ENCODE measurements around the gene SHKBP1.
"Not testable (repeated sequence)": the region's sequence is repeated elsewhere in the genome, so short reads cannot be mapped to it uniquely, and the experiment has no call there.

The SHKBP1 gene

DNA sequence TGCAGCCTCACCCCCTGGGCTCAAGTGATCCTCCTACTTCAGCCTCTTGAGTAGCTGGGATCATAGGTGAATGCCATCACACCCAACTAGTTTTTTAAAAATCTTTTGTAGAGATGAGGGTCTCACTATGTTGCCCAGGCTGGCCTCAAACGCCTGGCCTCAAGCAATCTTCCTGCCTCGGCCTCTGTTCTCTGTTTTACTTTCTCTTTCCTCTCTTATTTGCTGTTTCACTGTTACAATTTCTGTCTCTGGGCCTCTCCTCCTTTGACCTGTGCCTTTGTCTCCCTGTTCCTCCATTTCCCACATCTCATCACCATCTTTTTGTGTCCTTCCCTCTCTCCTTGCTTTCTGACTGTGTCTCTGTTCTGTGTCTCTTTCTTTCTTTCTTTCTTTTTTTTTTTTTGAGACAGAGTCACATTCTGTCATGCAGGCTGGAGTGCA lies 9.3 kb downstream of the SHKBP1 start:
- no peak for DNase-seq (ENCODE audit: low read depth)
- TF ChIP-seq, protein P1, sequence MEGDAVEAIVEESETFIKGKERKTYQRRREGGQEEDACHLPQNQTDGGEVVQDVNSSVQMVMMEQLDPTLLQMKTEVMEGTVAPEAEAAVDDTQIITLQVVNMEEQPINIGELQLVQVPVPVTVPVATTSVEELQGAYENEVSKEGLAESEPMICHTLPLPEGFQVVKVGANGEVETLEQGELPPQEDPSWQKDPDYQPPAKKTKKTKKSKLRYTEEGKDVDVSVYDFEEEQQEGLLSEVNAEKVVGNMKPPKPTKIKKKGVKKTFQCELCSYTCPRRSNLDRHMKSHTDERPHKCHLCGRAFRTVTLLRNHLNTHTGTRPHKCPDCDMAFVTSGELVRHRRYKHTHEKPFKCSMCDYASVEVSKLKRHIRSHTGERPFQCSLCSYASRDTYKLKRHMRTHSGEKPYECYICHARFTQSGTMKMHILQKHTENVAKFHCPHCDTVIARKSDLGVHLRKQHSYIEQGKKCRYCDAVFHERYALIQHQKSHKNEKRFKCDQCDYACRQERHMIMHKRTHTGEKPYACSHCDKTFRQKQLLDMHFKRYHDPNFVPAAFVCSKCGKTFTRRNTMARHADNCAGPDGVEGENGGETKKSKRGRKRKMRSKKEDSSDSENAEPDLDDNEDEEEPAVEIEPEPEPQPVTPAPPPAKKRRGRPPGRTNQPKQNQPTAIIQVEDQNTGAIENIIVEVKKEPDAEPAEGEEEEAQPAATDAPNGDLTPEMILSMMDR (IDR thresholded peaks at IDR 0.05; ENCODE audit: low read length, missing control alignments) = no peak
- H3K4me3 ChIP-seq (replicated peaks; ENCODE audit: low read depth, low read length) = no peak overlapping the region

- no peak overlapping the region for H3K4me3 ChIP-seq (replicated peaks; ENCODE audit: low read depth, low read length)
- no peak for DNase-seq (ENCODE audit: low read depth)
- TF ChIP-seq, protein P1 (IDR thresholded peaks at IDR 0.05; ENCODE audit: low read length, missing control alignments) = no peak
Observed at GRCh38 chr19:40586611-40587010, 9.9 kb downstream of the SHKBP1 start.

- TF ChIP-seq, protein P1 (IDR thresholded peaks at IDR 0.05; ENCODE audit: low read length, missing control alignments) = no peak
- DNase-seq (ENCODE audit: low read depth) = no peak
- H3K4me3 ChIP-seq (replicated peaks; ENCODE audit: low read depth, low read length) = no peak overlapping the region
Observed at GRCh38 chr19:40588110-40588854, 11.6 kb downstream of the SHKBP1 start.

GRCh38 chr19:40588926-40589569 lies 12.4 kb downstream of the SHKBP1 start:
- TF ChIP-seq, protein P1 (IDR thresholded peaks at IDR 0.05; ENCODE audit: low read length, missing control alignments) = no peak
- no peak for DNase-seq (ENCODE audit: low read depth)
- no peak overlapping the region for H3K4me3 ChIP-seq (replicated peaks; ENCODE audit: low read depth, low read length)

DNA sequence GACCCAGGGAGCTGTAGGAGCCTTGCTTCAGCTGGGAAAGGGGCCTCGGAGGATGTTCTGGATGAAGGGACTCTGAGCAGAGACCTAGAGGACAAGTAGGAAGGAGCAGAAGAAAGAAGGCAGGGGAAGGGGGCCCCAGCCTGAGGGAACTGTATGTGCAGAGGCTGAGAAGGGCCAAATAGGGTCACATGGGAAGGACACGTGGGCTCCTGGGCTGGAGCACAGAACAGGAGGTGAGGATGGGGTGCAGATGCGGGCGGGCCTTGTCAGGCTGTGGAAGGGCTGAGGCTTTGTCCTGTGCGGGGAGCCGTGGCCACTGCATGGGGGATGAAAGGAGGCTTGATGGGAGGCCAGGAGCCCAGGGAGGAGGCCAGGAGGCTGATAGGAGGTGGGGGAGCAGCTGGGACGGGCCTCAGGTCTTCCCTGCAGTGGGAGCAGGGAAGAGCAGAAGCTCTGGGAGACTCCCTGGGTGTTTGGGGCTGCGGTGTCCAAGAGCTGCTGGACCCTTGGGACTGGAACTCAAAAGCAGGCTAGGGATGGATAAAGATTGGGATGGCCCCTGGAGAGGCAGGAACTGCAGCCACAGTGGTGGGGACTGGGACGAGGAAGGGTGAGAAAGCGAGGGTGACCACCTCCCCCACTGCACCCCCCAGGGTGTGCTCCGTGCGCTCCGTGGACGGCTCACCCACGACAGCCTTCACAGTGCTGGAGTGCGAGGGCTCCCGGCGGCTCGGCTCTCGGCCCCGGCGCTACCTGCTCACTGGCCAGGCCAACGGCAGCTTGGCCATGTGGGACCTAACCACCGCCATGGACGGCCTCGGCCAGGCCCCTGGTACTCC lies 13.1 kb downstream of the SHKBP1 start:
- DNase-seq (ENCODE audit: low read depth) = no peak
- no peak overlapping the region for H3K4me3 ChIP-seq (replicated peaks; ENCODE audit: low read depth, low read length)
- TF ChIP-seq, protein P1 (IDR thresholded peaks at IDR 0.05; ENCODE audit: low read length, missing control alignments) = no peak

DNA sequence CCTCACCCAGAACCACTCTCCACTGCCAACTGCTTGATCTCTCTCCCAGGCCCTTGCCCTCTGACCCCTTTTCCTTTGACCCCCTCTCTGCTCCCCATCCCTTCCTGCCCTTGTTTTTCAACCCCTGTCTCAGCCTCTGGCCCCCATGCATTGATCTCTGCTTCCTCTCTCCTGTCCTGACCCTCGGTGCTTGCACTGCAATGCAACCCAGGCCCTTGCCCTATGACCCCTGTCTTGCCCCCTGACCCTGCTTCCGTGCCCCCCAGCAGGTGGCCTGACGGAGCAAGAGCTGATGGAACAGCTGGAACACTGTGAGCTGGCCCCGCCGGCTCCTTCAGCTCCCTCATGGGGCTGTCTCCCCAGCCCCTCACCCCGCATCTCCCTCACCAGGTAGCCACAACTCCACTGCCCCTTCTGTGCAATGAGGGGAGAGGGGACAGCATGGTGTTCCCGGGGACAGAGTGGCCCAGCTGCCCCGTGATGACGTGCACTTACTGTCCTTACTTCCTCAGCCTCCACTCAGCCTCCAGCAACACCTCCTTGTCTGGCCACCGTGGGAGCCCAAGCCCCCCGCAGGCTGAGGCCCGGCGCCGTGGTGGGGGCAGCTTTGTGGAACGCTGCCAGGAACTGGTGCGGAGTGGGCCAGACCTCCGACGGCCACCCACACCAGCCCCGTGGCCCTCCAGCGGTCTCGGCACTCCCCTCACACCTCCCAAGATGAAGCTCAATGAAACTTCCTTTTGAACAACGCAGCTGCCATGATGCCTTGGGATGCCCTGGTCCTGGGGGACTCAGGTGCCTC lies 14.0 kb downstream of the SHKBP1 start:
- TF ChIP-seq, protein P1 (IDR thresholded peaks at IDR 0.05; ENCODE audit: low read length, missing control alignments) = no peak
- DNase-seq (ENCODE audit: low read depth) = no peak
- H3K4me3 ChIP-seq (replicated peaks; ENCODE audit: low read depth, low read length) = no peak overlapping the region

GRCh38 chr19:40591724-40592123 lies 15.1 kb downstream of the SHKBP1 start:
- not testable (repeated sequence) for DNase-seq (ENCODE audit: low read depth); H3K4me3 ChIP-seq (replicated peaks; ENCODE audit: low read depth, low read length)
